Neural crest cell (in vitro differentiated cells): Measurements from ENCODE around the gene ZNF12. TPM values are rescaled to one million over a fixed set of nuclear protein-coding genes. Genes with fewer than 3 reads are reported as not detected.

Experiments
- DNase-seq: peaks from one replicate; pipeline ENCODE4 v3.0.0; 2021; ENCODE audit warnings: low read depth, mixed read lengths, low spot score
- H3K27ac Mint-ChIP-seq: one replicate; pipeline ENCODE4 v1.8.0; 2021; ENCODE audit warnings: mild to moderate bottlenecking, mixed read lengths; ENCODE audit not compliant: unreplicated experiment
- H3K27me3 Mint-ChIP-seq: 2 replicates; pipeline ENCODE4 v1.8.0; 2021; ENCODE audit warnings: low read depth, mild to moderate bottlenecking, mixed read lengths
- H3K36me3 Mint-ChIP-seq: 2 replicates; pipeline ENCODE4 v1.8.0; 2021; ENCODE audit warnings: low read depth, mild to moderate bottlenecking, mixed read lengths
- H3K4me1 Mint-ChIP-seq: 2 replicates; pipeline ENCODE4 v1.8.0; 2021; ENCODE audit warnings: mixed read lengths
- H3K4me3 Mint-ChIP-seq: one replicate; pipeline ENCODE4 v1.8.0; 2021; ENCODE audit warnings: mild to moderate bottlenecking, mixed read lengths
- H3K9me3 Mint-ChIP-seq: 2 replicates; pipeline ENCODE4 v1.8.0; 2021; ENCODE audit warnings: mixed read lengths
- total RNA-seq: library from RNA; stranded (reverse); gene quantifications from 2 replicates; pipeline ENCODE4 v1.2.1, GENCODE V29; 2021
- TF ChIP-seq, protein P1 (sequence below): fragments of 200-600 bp; sonication (generic); conservative IDR thresholded peaks from 2 replicates; pipeline ENCODE4 v1.5.0; 2021; ENCODE audit warnings: antibody characterized with exemption, mild to moderate bottlenecking

Gene ZNF12
- total RNA-seq, 1 donor from 2014 or later = 21.9 TPM

DNA sequence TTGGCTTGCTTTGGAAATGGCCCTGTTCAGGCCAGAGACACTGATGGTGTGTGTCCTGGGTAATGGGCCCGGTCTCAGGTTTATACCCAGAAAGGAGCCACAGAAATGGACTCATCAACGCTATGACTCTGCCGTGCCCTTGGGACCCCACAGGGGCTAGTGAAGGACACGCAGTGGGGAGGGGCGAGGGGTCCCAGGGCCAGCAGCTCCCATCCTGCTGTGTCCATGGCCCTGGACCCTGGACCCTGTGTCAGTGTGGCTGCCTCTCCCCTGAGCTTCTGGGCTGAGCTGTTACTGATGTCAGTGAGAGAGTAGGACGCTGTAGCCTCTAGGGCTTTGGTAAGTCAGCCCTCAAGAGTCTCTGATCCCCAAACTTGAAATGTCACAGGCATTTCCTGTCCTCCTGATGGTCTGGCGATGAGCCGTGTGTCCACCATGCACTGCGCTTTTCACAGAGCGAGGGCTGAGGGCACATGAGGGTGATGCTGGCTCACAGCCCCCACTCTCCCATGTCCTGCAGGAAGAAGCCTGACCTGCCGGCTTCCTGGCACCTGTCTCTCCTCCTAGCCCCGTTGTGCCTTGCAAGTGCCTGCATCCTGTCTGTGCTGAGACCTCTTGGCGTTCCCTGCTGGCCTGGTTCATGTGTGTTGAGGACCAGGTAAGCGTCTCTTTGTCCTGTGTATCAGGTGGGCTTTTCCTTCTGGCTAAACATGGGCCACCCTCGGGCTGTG, 65.3 kb downstream of the ZNF12 start:
- Mint-ChIP-seq H3K4me3 (peak overlapping the region; percentile 64), H3K9me3 (no peaks in the 10 kb centered on the region), H3K4me1 (peaks cover 24% of the 10 kb centered on the region), H3K27me3 (no peaks in the 10 kb centered on the region), H3K36me3 (peaks cover 7% of the 10 kb centered on the region), H3K27ac (no peak overlapping the region)
- no peak for DNase-seq
- TF ChIP-seq, protein P1, sequence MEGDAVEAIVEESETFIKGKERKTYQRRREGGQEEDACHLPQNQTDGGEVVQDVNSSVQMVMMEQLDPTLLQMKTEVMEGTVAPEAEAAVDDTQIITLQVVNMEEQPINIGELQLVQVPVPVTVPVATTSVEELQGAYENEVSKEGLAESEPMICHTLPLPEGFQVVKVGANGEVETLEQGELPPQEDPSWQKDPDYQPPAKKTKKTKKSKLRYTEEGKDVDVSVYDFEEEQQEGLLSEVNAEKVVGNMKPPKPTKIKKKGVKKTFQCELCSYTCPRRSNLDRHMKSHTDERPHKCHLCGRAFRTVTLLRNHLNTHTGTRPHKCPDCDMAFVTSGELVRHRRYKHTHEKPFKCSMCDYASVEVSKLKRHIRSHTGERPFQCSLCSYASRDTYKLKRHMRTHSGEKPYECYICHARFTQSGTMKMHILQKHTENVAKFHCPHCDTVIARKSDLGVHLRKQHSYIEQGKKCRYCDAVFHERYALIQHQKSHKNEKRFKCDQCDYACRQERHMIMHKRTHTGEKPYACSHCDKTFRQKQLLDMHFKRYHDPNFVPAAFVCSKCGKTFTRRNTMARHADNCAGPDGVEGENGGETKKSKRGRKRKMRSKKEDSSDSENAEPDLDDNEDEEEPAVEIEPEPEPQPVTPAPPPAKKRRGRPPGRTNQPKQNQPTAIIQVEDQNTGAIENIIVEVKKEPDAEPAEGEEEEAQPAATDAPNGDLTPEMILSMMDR = no peak

DNA sequence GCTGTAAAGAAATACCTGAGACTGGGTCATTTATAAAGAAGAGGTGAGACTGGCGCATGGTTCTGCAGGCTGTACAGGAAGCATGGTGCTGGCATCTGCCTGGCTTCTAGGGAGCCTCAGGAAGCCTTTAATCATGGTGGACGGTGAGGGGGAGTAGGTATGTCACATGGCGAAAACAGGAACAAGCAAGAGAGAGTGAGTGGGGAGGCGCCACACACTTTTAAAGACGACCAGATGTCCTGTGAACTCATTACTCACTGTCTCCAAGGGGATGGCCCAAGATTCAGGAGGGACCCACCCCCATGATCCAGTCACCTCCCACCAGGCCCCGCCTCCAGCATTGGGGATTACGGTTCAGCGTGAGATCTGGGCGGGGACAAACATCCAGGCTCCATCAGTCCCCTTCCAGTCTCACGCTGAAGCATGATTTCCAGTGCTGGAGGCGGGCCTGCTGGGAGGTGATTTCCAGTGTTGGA, 66.5 kb downstream of the ZNF12 start:
- TF ChIP-seq, protein P1 = no peak
- Mint-ChIP-seq H3K9me3 (no peaks in the 10 kb centered on the region), H3K4me3 (peak overlapping the region; percentile 87), H3K27me3 (no peaks in the 10 kb centered on the region), H3K4me1 (peaks cover 27% of the 10 kb centered on the region), H3K36me3 (peaks cover 7% of the 10 kb centered on the region), H3K27ac (peak overlapping the region; percentile 75)
- DNase-seq = no peak

DNA sequence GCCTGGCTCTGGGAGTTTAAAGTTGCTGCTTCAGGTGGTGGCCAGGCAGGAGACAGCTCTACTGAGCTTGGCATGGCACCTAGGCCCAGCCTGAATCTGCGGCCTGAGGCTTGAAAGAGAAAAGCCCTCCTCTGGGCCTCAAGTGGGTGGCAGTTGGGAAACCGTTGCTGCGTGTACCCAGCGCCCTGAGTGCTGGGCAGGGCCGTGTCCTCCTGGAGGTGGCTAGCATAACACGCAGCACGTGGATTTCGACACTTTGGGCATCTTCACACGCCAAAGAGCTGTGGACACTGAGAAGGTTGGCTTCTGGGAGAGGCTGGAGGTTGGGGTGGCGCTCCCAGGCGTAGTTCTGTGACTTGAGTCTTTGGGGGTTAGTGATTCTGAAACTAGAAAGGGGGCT, 67.1 kb downstream of the ZNF12 start:
- Mint-ChIP-seq H3K4me3 (peak overlapping the region; percentile 87), H3K4me1 (peaks cover 27% of the 10 kb centered on the region), H3K27ac (no peak overlapping the region), H3K27me3 (no peaks in the 10 kb centered on the region), H3K36me3 (peaks cover 7% of the 10 kb centered on the region), H3K9me3 (no peaks in the 10 kb centered on the region)
- no peak for DNase-seq
- TF ChIP-seq, protein P1 = no peak

DNA sequence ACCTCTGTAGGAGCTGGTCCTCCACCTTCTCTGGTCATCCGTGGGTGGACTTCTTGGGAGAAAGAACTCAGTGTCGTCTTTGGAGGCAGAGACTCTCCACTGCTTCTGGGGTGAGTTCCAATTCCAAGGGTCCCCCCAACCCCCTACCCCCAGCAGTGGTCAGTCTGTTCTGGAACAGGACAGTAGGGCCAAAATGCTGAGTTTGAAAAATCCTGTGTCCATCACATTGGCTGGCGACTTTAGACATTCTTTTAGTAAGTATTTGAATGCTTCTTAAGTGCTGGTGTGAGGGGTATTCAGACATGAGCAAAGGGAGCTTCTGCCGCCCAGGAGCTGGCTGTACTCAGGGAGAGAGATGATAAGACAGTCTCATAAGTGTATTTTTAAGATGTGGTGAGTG, 67.7 kb downstream of the ZNF12 start:
- no peaks in the 10 kb centered on the region for H3K9me3 Mint-ChIP-seq

More for the DNA sequence above, 67.7 kb downstream of the ZNF12 start:
- Mint-ChIP-seq H3K27ac (peak overlapping the region; percentile 19), H3K36me3 (peaks cover 7% of the 10 kb centered on the region), H3K27me3 (no peaks in the 10 kb centered on the region), H3K4me3 (peak overlapping the region; percentile 87), H3K4me1 (peaks cover 27% of the 10 kb centered on the region)
- no peak for DNase-seq
- TF ChIP-seq, protein P1 = no peak

Other genes starting within 250 kb of the ZNF12 start
- gene KDELR2, start 222.8 kb downstream of the ZNF12 start, total RNA-seq = 100 and 108 TPM in 2 replicates
- gene GRID2IP, start 155.5 kb downstream of the ZNF12 start, total RNA-seq = 0.54 and 0.61 TPM in 2 replicates
- gene ZDHHC4, start 129.5 kb downstream of the ZNF12 start, total RNA-seq = 74.3 and 78.6 TPM in 2 replicates
- 50.4 and 55.7 TPM in 2 replicates for gene INTS15, start 116.9 kb downstream of the ZNF12 start, total RNA-seq
- 9.2 and 9.7 TPM in 2 replicates for gene ZNF853, start 91.3 kb downstream of the ZNF12 start, total RNA-seq
- gene ZNF316, start 69.6 kb downstream of the ZNF12 start, total RNA-seq = 40.7 and 43.8 TPM in 2 replicates
- gene RSPH10B2, start 47.2 kb upstream of the ZNF12 start, total RNA-seq = 0.65 and 0.96 TPM in 2 replicates
- 55.8 and 72.0 TPM in 2 replicates for gene CCZ1B, start 119.3 kb upstream of the ZNF12 start, total RNA-seq